Stimulated activated CD8-positive, alpha-beta memory T cell treated with anti-CD3 and anti-CD28 coated beads, Interleukin-12 subunit alpha, Interleukin-12 subunit beta, amount 100 ng/mL, for 24 hours (primary cell): ENCODE results near the gene EPOP.

Experiments
- DNase-seq: peaks from one replicate; pipeline ENCODE4 v3.0.0-alpha.2; 2020; ENCODE audit errors: extremely low read depth

EPOP gene

DNA sequence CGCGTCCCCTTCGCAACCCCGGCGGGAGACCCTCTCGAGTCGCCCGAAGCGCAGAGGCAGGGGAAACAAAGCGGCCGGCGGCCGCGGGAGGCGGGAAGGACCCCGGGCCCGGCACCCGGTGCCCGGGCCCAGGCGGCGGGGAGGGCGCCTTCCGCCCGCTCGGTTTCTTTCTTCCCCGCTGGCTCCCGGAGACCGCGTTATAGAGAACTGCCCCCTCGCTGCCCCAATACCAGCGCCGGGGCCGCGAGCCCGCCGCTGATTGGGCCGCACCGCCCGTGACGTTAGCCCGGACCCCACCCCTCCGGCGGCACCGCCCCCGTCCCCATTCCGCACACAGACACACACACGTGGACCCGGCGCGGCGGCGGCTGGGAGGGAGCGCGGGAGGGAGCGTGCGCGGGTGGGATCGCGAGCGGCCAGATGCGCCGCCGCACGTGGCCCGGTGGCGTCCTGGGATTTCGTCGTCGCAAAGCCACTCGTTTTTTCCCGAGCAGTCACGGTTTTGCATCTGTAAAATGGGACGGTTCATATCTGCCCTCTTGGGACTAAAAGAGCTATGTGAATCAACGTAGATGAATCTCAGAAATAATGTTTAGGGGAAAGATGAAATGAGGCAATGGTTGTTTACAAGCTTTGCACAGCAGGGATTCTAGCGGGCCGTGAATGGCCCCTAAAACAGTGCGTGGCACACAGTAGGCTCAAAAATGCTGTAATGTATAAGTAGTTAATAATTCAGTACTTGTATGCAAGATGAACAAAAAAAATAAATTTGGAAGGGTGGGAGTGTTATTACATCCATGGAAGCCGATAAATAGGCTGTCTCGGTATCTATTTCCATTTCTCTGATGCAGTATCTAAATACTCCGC lies at the start of gene EPOP:
Gene EPOP, minus strand, starts transcription at position 209 of the 867 bp plus-strand sequence. CDS start 462 bp downstream, outside the sequence.
- peak; percentile 77 for DNase-seq

DNA sequence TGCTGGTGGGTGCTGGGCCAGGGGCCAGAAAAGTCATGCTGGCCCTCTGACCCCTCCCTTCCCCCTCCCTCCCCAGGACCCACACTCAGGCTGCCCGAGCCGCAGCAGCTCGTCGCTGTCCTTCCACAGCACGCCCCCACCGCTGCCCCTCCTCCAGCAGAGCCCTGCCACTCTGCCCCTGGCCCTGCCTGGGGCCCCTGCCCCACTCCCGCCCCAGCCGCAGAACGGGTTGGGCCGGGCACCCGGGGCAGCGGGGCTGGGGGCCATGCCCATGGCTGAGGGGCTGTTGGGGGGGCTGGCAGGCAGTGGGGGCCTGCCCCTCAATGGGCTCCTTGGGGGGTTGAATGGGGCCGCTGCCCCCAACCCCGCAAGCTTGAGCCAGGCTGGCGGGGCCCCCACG lies 47.0 kb upstream of the EPOP start:
- no peak for DNase-seq

DNA sequence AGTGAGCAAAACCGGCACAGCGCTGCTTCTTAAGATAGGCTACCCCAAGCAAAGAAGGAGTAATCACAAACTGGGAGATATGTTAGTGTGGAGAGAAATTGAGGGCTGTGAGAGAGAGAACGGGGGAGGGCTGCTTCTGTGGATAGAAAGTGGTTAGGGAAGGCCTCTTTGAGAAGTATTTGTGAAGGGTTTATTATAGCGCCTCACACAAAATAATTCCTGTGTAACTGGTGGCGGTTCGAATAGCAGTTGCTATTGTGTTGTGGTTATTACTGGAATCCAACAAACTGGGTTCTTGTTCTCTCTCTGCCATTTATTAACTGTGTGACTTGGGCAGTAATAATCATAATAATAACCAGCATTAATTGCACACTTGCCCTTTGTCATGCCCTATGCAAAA lies 46.2 kb upstream of the EPOP start:
- no peak for DNase-seq

DNA sequence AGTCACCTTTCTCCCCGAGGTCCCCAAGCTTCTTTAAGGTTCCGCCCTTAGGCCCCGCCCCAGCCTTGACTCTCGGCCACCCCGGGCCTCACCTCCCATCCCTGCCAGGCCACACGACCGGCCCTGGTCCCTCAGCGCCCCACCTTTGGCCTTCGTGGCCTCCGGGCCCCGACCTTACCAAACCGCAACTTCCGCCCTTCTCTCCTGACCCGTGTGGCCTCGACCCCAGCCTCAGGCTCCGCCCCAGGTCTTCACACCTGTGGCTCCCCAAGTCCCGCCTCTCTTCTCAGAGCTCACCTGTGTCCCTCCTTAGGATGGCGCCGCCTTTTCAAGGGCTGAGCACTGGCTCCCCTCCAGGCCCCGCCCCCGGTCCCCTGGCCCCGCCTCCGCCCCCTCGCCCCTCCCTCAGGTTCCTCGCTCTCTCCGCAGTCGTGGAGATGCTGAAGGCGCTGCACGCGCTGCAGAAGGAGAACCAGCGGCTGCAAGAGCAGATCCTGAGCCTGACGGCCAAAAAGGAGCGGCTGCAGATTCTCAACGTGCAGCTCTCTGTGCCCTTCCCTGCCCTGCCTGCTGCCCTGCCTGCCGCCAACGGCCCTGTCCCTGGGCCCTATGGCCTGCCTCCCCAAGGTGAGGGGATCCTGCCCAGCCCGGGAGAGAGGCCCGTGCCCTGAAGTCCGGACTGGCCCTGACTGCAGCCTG lies 45.3 kb upstream of the EPOP start:
- DNase-seq: no peak

DNA sequence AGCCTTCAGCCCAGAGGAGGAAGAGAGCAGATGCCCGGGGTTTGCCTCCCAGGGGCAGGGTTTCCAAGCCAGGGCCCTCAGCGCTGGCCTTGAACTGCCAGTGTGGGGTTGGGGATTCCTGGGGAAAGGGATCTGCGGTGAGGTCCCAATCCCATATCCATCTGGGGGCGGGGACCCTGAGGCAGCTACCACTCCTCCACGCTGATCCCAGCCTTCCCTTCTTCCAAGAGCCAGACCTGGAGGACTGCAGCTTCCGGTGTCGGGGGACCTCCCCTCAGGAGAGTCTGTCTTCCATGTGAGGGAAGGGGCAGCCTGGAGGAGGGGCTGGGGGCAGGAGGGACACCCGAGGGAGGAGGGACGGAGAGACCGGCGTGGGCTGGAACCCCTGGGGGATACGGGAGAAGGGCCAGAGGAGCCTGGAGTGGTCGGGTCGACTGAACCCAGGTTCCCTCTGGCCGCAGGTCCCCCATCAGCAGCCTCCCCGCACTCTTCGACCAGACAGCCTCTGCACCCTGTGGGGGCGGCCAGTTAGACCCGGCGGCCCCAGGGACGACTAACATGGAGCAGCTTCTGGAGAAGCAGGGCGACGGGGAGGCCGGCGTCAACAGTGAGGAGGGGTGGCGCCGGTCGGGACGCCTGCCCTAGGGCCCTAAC lies 44.7 kb upstream of the EPOP start:
- no peak for DNase-seq

DNA sequence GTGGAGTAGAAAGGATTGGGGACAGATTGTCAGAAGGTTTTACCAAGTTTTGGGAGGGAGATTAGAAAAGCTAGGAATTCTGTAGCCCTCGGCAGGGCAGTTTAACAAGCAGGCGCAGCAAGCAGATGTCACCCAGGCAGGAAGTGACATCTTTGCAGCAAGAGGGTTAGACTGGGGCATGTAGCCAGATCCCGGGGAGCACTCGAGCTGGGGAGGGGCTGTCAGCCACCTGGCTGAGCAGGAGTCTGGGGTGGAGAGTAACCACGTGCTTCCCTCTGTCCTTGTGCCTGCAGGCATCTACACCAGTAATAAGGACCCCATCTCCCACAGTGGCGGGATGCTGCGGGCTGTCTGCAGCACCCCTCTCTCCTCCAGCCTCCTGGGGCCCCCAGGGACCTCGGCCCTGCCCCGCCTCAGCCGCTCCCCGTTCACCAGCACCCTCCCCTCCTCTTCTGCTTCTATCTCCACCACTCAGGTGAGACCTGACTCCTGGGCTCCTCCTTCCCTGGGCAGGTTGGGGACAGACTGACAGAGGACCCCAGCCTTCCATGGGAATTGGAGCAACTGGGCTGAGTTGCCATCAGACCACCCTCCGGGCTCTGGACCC lies 42.5 kb upstream of the EPOP start:
- no peak for DNase-seq

DNA sequence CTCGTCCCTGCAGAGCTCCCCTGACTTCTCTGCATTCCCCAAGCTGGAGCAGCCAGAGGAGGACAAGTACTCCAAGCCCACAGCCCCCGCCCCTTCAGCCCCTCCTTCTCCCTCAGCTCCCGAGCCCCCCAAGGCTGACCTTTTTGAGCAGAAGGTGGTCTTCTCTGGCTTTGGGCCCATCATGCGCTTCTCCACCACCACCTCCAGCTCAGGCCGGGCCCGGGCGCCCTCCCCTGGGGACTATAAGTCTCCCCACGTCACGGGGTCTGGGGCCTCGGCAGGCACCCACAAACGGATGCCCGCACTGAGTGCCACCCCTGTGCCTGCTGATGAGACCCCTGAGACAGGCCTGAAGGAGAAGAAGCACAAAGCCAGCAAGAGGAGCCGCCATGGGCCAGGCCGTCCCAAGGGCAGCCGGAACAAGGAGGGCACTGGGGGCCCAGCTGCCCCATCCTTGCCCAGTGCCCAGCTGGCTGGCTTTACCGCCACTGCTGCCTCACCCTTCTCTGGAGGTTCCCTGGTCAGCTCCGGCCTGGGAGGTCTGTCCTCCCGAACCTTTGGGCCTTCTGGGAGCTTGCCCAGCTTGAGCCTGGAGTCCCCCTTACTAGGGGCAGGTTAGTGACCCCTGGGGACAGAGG lies 41.7 kb upstream of the EPOP start:
- no peak for DNase-seq

DNA sequence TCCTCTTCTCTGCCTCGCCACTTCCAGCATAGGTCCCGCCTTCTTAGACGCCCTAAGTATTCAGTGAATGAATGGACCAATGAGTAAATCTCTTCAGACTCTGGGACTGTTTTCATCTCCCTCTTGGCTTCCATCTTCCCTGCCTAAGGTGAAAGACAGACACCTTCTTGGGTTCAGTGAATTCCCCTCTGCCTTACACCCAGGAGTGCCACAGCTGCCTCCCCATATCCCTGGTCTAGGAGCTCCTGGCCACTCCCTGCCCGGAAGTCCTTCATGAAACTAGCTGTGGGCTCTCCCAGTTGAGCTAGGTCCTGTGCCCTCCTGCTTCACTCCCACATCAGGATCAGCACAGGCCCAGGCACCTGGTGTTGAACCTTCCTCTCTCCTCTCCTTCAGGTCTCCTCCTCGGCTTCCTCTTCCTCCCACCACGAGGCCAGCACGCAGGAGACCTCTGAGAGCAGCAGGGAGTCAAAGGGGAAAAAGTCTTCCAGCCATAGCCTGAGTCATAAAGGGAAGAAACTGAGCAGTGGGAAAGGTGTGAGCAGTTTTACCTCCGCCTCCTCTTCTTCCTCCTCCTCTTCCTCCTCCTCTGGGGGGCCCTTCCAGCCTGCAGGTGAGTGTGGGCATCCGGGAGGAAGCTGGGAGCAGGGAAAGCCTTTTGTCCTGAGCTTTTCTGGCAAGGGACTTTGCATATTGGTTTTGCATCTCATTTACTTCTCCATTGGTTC lies 40.6 kb upstream of the EPOP start:
- DNase-seq: no peak

DNA sequence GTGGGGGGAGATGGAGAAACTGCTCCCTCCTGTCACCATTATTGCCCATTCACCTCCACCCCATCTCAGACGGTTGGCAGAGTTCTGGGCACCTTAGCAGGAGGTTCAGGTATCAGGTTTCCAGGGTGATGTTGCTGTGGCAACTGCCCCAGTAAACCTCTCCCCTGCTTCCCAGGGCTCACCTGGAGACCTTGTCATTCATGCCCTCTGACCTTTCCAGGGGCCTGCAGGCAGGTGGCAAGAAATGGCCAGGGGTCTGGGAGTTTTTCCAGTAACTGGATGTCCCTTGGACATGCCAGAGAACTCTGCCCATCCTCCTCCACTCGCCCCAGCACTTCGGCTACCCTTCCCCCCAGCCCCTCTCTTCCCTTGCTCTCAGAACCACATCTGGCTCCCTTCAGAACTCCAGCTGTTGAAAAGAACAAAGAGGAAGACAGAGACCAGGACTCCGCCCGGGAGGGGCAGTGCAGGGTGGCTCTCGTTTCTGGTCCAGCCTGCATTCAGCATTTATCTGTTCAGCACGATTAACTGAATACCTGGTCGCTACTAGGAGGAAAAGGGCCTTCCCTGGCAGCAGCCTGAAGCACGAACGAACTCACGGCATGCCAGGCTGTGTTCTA lies 38.8 kb upstream of the EPOP start:
- no peak for DNase-seq

DNA sequence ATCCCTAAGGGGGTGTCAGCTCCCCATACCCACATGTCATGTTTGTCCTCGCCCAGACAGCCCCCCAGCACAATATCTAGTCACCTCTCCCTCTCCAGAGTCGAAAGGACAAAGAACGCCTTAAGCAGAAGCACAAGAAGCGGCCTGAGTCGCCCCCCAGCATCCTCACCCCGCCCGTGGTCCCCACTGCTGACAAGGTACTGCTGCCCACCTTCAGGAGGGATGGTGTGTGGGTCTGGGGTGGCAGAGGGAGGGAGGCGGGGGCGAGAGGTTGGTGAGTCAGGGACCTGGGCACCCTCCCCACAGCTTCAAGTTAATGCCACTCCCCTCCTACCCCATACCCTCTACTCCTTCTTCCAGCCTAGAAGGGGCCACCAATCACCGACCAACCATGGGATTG lies 37.8 kb upstream of the EPOP start:
- no peak for DNase-seq

DNA sequence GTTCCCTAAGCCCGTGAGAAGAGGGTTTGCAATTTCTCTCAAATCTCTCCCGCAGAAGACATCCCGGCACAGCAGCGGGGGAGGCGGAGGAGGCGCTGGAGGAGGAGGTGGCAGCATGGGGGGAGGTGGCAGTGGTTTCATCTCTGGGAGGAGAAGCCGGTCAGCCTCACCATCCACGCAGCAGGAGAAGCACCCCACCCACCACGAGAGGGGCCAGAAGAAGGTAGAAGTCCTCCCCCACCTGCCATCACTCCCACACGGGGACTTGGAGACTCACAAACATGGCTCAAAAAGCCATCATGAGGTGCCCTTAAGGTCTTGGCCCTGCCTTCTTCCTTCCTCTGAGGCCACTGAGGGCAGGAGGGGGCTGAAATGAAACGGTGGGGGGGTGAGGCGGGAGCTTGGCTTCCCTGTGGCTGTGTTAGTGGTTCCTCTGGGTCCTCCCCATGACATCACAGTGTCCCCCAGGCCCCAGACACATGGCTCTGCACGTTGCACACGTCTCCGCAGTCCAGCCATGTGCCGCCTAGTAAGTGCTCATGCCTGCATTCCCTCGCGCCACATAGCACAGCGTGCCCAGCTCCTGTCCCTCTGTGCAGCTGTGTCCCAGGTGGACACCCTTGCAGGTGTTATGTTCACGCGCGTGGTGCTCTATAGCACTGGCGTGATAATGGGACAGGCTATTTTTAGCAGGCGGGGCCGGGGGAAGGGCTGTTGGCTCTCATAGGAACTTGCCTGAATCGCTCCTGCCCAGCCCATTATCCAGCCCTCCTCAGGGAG lies 37.2 kb upstream of the EPOP start:
- DNase-seq: no peak

DNA sequence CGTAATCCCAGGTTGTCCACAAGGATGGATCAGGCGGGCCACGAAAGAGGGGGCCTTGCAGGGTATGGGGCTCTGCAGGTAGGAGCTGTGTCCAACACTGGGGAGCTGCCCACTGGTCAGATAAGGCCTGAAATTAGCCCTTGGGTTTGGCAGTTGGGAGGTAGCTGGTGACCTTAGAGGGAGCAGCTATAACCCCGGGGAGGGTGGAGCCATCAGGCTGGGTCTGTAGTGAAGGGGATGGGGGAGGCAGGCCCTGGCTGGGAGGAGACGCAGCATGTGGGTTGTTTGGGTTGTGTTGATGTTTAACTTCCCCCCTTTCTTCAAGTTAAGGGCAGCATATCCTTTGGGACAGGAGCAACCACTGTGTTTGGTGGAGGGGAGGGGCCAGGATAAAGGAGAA lies 36.2 kb upstream of the EPOP start:
- no peak for DNase-seq

DNA sequence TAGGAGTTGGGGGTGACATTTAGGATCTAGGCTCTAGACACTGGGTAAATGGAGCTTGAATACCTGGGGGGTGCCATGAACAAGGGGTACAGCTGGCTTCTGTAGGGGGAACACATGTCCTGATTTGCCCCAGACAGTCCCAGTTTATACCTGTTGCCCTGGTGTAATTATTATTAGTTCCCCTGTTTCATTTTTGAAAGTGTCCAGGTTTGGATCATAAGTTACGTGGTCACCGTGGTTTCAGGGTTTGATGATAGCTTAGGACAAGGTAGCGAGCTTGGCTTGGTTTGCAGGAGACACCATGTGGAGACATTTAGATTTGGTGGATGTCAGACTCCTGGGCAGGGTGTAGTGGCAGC lies 35.8 kb upstream of the EPOP start:
- no peak for DNase-seq

DNA sequence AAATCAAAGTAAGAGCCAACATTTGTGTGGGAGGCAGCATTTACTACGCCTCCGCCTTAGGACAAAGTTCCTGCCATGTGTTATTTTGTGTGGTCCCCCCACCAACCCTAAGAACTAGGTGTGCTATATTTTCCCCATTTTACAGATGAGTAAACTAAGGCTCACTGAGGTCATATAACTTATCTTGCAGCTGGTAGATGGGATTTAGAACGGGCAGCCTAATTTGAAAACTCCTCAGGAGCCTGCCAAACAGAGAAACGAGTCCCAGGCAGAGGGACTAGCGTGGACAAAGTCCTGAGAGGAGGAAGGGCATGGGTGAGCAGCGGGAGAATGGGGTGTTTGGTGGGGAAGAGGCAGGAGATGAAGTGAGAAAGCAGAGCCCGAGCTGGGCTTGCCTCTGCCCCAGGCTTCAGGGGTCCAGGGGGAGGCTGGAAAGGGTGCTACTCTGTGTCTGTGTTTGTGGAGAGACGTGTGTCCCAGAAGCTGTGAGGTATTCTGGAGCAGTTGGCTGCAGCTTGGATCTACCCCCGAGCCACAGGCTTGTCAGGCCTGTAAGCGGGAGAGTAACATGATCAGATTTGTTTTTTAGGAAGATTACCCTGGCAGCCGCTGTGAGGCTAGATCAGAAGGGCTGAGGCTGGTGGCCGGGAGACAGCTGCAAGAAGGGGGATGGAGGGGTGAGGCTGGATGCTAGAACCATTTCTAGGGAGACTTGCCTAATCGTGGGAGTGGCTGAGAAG lies 35.3 kb upstream of the EPOP start:
- DNase-seq: no peak

DNA sequence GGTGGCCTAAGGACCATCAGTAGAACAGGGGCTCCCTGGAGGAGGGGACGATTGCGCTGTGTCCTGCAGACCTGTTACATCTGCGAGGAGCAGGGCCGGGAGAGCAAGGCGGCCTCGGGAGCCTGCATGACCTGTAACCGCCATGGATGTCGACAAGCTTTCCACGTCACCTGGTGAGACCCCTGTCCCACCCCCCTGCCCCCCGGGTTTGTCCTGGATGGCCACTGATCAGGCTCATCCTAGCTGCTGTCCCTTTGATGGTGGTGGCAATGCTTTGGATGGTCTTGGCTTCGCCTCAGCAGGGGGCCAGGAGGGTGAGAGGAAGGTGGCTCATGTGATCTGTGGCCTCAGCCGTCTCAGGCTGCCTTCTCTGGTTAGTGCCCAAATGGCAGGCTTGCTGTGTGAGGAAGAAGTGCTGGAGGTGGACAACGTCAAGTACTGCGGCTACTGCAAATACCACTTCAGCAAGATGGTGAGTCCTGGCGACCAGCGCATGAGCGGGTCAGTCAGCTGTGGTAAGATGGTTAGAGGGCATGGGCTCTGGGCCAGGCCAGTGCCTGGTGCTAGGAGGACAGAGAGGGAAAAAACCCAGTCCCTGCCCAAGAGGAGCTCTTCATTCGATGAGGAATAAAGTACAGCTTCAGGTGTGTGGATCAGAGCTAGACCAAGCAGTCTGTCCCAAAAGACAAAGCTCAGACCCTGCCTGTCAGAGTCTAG lies 34.5 kb upstream of the EPOP start:
- no peak for DNase-seq

DNA sequence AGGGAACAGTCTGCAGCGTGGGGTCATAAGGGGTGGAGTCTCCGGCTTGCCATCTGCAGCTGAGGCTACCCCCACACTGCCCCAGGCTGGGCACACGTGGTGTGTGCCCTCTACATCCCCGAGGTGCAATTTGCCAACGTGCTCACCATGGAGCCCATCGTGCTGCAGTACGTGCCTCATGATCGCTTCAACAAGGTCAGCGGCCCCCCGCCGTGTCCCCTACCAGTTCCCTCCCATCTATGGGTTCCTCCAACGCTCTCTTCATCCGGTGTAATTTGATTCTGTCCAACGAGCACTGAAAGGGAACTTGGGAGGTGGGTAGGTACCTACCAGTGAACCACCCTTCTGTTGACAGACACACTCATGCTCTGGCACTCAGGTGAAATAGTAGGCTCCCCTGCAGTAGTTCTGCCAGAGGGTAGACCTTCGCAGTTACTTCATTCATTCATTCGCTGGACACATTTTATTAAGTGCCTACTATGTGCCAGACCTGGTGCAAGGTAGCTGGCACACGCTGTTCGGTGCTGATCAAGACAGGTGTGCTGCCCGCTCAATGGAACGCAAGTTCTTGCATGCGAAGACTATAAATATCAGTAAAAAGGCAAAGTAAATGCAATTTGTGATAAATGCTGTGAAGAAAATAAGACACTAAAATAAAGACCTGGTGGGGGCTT lies 33.1 kb upstream of the EPOP start:
- DNase-seq: no peak

DNA sequence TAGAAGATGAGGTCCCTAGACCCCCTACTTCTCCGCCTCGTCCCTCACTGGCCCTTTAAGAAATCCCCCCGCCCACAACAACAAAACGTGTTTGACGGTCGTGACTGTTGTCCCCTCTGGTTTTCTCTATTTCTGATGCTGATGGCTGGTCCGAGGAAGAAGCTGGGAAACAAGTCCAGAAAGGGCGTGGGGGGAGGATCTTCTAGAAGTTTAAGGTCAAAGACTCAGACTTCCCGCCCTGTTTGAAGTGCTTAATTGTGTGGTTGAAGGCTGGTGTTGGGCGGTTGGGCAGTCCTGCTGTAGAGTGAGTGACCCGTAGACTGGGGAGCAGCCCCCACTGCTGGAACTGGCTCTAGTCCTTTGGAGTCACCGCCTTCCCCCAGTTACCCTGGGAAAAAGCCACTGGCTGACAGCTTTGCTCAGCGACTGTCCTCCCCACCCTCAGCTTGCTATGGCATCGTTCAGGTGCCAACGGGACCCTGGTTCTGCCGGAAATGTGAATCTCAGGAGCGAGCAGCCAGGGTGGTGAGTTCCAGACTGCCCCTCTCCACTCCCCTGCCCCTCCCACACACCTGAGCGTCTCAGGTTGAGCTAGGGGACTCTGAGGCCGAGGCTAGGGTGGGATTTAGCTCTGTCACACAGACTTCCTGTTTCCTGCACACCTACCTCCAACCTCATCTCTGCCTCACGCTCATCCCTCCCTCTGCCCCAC lies 31.9 kb upstream of the EPOP start:
- DNase-seq: no peak
